ENCODE data around the gene ELF5.

ELF5 gene

DNA sequence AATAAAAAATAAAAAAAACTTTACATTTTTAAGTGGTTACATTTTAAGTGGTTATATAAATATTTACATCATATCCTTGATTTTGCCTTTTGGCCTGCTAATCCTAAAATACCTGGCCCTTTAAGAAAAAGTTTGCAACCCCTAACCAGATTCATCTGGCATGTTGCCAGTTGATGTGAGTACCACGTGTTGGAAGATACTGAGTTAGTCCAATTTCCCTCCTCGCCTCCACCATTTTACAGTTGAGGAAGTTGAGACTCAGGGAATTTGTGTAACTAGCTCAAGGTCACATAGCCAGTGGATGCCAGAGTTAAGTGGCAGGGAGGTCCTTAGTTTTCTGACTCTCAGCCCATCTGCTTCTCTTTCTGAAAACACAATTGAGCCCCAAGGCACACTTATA, 5.1 kb downstream of the ELF5 start:
- TF ChIP-seq CTCF (IDR thresholded peaks at IDR 0.05; ENCODE audit: low read depth, low read length) (no peak), POLR2A (IDR thresholded peaks at IDR 0.05; ENCODE audit: extremely low read depth, insufficient read length) (no peak), MYC (IDR thresholded peaks at IDR 0.05; ENCODE audit: low read depth, low read length) (no peak)
- TF ChIP-seq, protein P1, sequence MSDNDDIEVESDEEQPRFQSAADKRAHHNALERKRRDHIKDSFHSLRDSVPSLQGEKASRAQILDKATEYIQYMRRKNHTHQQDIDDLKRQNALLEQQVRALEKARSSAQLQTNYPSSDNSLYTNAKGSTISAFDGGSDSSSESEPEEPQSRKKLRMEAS (IDR thresholded peaks at IDR 0.05; ENCODE audit: low read depth, low read length) = no peak
- DNase-seq (ENCODE audit: low read depth) = no peak
- no peak overlapping the region for H3K4me3 ChIP-seq (ENCODE audit: low read depth, low read length)

- DNase-seq (ENCODE audit: low read depth) = no peak
- no peak overlapping the region for H3K4me3 ChIP-seq (ENCODE audit: low read depth, low read length)
- TF ChIP-seq POLR2A (IDR thresholded peaks at IDR 0.05; ENCODE audit: extremely low read depth, insufficient read length) = no peak
These were observed 6.0 kb downstream of the ELF5 start for GRCh38 chr11:34507610-34508009.

DNA sequence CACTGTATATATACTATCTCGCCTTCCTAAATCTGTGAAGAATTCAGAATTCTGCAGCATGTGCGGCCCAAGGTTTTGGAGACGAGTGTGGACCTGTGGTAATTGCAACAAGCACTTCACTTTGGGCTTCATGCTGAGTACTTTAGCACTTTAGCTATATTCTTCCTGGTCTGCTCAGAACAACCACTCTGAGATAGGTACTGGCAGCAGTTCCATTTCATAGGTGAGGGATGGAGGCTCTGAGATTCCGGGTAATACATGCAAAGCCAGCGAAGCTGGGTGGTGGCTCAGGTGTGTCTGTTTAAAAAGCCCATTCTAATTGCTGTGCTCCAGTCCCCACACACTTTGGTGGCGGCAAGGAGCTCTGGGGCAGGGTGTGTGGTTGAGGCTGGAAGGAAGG, 6.4 kb downstream of the ELF5 start:
- H3K4me3 ChIP-seq (ENCODE audit: low read depth, low read length) = no peak overlapping the region
- TF ChIP-seq MYC (IDR thresholded peaks at IDR 0.05; ENCODE audit: low read depth, low read length) (no peak), POLR2A (IDR thresholded peaks at IDR 0.05; ENCODE audit: extremely low read depth, insufficient read length) (no peak), CTCF (IDR thresholded peaks at IDR 0.05; ENCODE audit: low read depth, low read length) (no peak)
- TF ChIP-seq, protein P1 (IDR thresholded peaks at IDR 0.05; ENCODE audit: low read depth, low read length) = no peak
- DNase-seq (ENCODE audit: low read depth) = no peak

GRCh38 chr11:34505874-34506273, 7.7 kb downstream of the ELF5 start:
- DNase-seq (ENCODE audit: low read depth) = peak; percentile 15
- TF ChIP-seq, protein P1 (IDR thresholded peaks at IDR 0.05; ENCODE audit: low read depth, low read length) = no peak
- TF ChIP-seq POLR2A (IDR thresholded peaks at IDR 0.05; ENCODE audit: extremely low read depth, insufficient read length) = no peak
- no peak for TF ChIP-seq MYC (IDR thresholded peaks at IDR 0.05; ENCODE audit: low read depth, low read length)
- no peak for TF ChIP-seq CTCF (IDR thresholded peaks at IDR 0.05; ENCODE audit: low read depth, low read length)
- no peak overlapping the region for H3K4me3 ChIP-seq (ENCODE audit: low read depth, low read length)

DNA sequence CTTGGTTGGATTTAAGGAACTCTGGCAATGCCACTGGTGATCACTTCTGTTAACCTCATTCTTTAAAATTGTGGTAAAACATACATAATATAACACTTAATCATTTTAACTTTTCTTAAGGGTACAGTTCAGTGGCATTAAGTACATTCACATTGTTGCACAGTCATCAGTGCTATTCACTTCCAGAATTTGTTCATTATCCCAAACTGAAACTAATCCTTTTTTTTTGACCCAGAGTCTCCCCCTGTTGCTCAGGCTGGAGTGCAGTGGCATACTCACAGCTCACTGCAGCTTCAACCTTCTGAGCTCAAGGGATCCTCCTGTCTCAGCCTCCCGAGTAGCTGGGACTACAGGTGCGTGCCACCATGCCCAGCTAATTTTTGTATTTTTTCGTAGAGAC, 10.6 kb downstream of the ELF5 start:
- DNase-seq (ENCODE audit: low read depth) = no peak
- no peak overlapping the region for H3K4me3 ChIP-seq (ENCODE audit: low read depth, low read length)
- TF ChIP-seq, protein P1 (IDR thresholded peaks at IDR 0.05; ENCODE audit: low read depth, low read length) = no peak
- TF ChIP-seq CTCF (IDR thresholded peaks at IDR 0.05; ENCODE audit: low read depth, low read length) (no peak), POLR2A (IDR thresholded peaks at IDR 0.05; ENCODE audit: extremely low read depth, insufficient read length) (no peak), MYC (IDR thresholded peaks at IDR 0.05; ENCODE audit: low read depth, low read length) (no peak)

- TF ChIP-seq CTCF (IDR thresholded peaks at IDR 0.05; ENCODE audit: low read depth, low read length) = no peak
- TF ChIP-seq, protein P1 (IDR thresholded peaks at IDR 0.05; ENCODE audit: low read depth, low read length) = no peak
- no peak overlapping the region for H3K4me3 ChIP-seq (ENCODE audit: low read depth, low read length)
- DNase-seq (ENCODE audit: low read depth) = no peak
These were observed 11.6 kb downstream of the ELF5 start for GRCh38 chr11:34501949-34502348.

Measured in NB4 (cell line).